NCI-H1417 treated with DMSO at 0.1 percent for 48 hours (cell line): ENCODE measurements around the gene GAPT.

Experiments
- DNase-seq: peaks from one replicate; lab custom pipeline; 2025; lab: John Stamatoyannopoulos, UW

Gene GAPT

GRCh38 chr5:58491216-58491892 lies at the start of gene GAPT:
Gene GAPT (plus strand): TSS chr5:58491435. CDS start chr5:58494537, 3,102 bp downstream.
- DNase-seq = no peak

GRCh38 chr5:58444805-58445204 lies 46.4 kb upstream of the GAPT start:
- DNase-seq = no peak

GRCh38 chr5:58446024-58446423 lies 45.2 kb upstream of the GAPT start:
- DNase-seq = no peak

GRCh38 chr5:58447226-58447625 lies 44.0 kb upstream of the GAPT start:
- DNase-seq = no peak

- DNase-seq = no peak
Measured at GRCh38 chr5:58450018-58450417, 41.2 kb upstream of the GAPT start.

GRCh38 chr5:58450811-58451629 lies 40.2 kb upstream of the GAPT start:
- no peak for DNase-seq

GRCh38 chr5:58451732-58452565 lies 39.3 kb upstream of the GAPT start:
- DNase-seq = no peak

GRCh38 chr5:58452566-58453258 lies 38.5 kb upstream of the GAPT start:
- DNase-seq = no peak

GRCh38 chr5:58453306-58453705 lies 37.9 kb upstream of the GAPT start:
- no peak for DNase-seq

GRCh38 chr5:58454025-58454424 lies 37.2 kb upstream of the GAPT start:
- DNase-seq = no peak

GRCh38 chr5:58455066-58455465 lies 36.2 kb upstream of the GAPT start:
- DNase-seq = no peak

- no peak for DNase-seq
Measured at GRCh38 chr5:58455480-58455879, 35.8 kb upstream of the GAPT start.

GRCh38 chr5:58456026-58456425 lies 35.2 kb upstream of the GAPT start:
- DNase-seq = no peak

- DNase-seq = no peak
Measured at GRCh38 chr5:58456486-58456885, 34.7 kb upstream of the GAPT start.

GRCh38 chr5:58457050-58457449 lies 34.2 kb upstream of the GAPT start:
- no peak for DNase-seq

GRCh38 chr5:58458141-58458742 lies 33.0 kb upstream of the GAPT start:
- DNase-seq = no peak

- no peak for DNase-seq
Measured at GRCh38 chr5:58458743-58459145, 32.5 kb upstream of the GAPT start.

GRCh38 chr5:58459146-58460001 lies 31.9 kb upstream of the GAPT start:
- DNase-seq = no peak

GRCh38 chr5:58460002-58460731 lies 31.1 kb upstream of the GAPT start, which contains the start of gene PLK2:
Gene PLK2 (minus strand): TSS chr5:58460086. CDS start chr5:58459959, 127 bp downstream.
- no peak for DNase-seq
